Karpas-422 (cell line): ENCODE data around the gene VGF. TPM values are rescaled to one million over a fixed set of nuclear protein-coding genes. Genes with fewer than 3 reads are reported as not detected.
"Not testable (repeated sequence)": the region's sequence is repeated elsewhere in the genome, so short reads cannot be mapped to it uniquely, and the experiment has no call there.

ENCODE experiments used
- DNase-seq: peaks from one replicate; pipeline ENCODE4 v3.0.0-alpha.2; 2015
- H2AFZ ChIP-seq: fragments of 200-600 bp; sonication (generic); 2 replicates; pipeline ENCODE4 v1.6.1; 2014; ENCODE audit warnings: antibody characterized with exemption, low read length, mixed read lengths
- H3K27ac ChIP-seq: fragments of 200-600 bp; sonication (generic); 2 replicates; pipeline ENCODE4 v1.5.1; 2014; ENCODE audit warnings: mild to moderate bottlenecking, low read length, moderate library complexity
- H3K27me3 ChIP-seq: fragments of 200-600 bp; sonication (generic); 2 replicates; pipeline ENCODE4 v1.6.1; 2014; ENCODE audit warnings: low read length, mixed read lengths
- H3K36me3 ChIP-seq: fragments of 200-600 bp; sonication (generic); 2 replicates; pipeline ENCODE4 v1.6.1; 2014; ENCODE audit warnings: low read length, mixed read lengths; ENCODE audit not compliant: insufficient read depth
- H3K4me1 ChIP-seq: fragments of 200-600 bp; sonication (generic); 2 replicates; pipeline ENCODE4 v1.6.1; 2014; ENCODE audit warnings: mild to moderate bottlenecking, low read length, mixed read lengths
- H3K4me2 ChIP-seq: fragments of 200-600 bp; sonication (generic); 2 replicates; pipeline ENCODE4 v1.6.1; 2014; ENCODE audit warnings: low read length, low read depth, mild to moderate bottlenecking; ENCODE audit not compliant: poor library complexity, severe bottlenecking
- H3K4me3 ChIP-seq: fragments of 200-600 bp; sonication (generic); 2 replicates; pipeline ENCODE4 v1.5.1; 2014; ENCODE audit warnings: mild to moderate bottlenecking, antibody characterized with exemption, low read length, mixed read lengths
- H3K79me2 ChIP-seq: fragments of 200-600 bp; sonication (generic); 2 replicates; pipeline ENCODE4 v1.6.1; 2014; ENCODE audit warnings: mild to moderate bottlenecking, low read length, mixed read lengths
- H3K9ac ChIP-seq: fragments of 200-600 bp; sonication (generic); 2 replicates; pipeline ENCODE4 v1.6.0; 2014; ENCODE audit warnings: low read length
- H3K9me2 ChIP-seq: fragments of 200-600 bp; sonication (generic), shearing (Covaris generic); replicated peaks from 2 replicates; pipeline ENCODE4 v1.6.0; 2014; ENCODE audit warnings: mild to moderate bottlenecking, low read length, moderate library complexity; ENCODE audit not compliant: insufficient read depth
- H3K9me3 ChIP-seq: fragments of 300-700, 200-600 bp; sonication (generic); 2 replicates; pipeline ENCODE4 v1.6.1; 2014; ENCODE audit warnings: low read length, mixed read lengths
- H4K20me1 ChIP-seq: fragments of 200-600 bp; sonication (generic); 2 replicates; pipeline ENCODE4 v1.6.1; 2014; ENCODE audit warnings: mild to moderate bottlenecking, antibody characterized with exemption, low read length, low read depth; ENCODE audit not compliant: insufficient read depth
- total RNA-seq: library from RNA; depleted of rRNA; stranded (reverse); fragments of >200 nt; shearing (Covaris generic); gene quantifications from 2 replicates; pipeline ENCODE4 v1.2.3, GENCODE V29; 2014; ENCODE audit warnings: low replicate concordance

Gene VGF
- total RNA-seq, 1 experiment from 2014 or later: 0.86 TPM

DNA sequence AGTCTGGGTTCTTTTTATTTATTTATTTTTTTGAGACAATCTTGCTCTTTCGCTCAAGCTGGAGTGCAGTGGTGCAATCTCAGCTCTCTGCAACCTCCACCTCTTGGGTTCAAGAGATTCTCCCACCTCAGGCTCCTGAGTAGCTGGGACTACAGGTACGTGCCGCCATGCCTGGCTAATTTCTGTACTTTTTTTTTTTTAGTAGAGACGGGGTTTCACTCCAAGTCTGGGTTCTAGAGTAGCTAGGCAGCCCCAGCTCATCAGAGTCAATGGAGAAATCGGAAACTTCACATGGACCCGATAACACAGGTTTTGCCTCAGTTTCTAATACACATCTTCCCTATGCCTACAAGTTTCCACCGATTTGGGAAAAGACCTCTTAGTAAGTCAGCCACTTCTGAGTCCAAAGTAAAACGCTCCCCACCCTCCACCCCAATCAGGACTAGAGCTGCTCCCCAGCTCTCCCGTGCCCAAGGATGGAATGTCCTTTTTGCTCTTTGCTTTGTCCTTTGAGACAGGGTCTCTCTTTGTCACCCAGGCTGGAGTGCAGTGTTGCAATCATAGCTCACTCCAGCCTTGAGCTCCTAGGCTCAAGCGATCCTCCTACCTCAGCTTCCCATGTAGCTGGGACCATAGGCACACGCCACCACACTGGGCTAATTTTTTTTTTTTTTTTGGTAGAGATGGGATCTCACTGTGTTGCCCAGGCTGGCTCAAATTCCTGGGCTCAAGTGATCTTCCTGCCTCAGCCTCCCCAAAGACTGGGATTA, 42.3 kb downstream of the VGF start:
- H3K4me1 ChIP-seq: peaks cover 9% of the 10 kb centered on the region
- no peaks in the 10 kb centered on the region for H3K9me2 ChIP-seq
- no peaks in the 10 kb centered on the region for H3K36me3 ChIP-seq
- no peak overlapping the region for H3K9ac ChIP-seq
- no peaks in the 10 kb centered on the region for H4K20me1 ChIP-seq
- no peaks in the 10 kb centered on the region for H3K9me3 ChIP-seq
- H3K79me2 ChIP-seq: no peaks in the 10 kb centered on the region
- no peak overlapping the region for H3K4me3 ChIP-seq
- H3K27ac ChIP-seq: no peak overlapping the region
- H2AFZ ChIP-seq: no peak overlapping the region
- no peak for DNase-seq
- no peak overlapping the region for H3K4me2 ChIP-seq
- no peaks in the 10 kb centered on the region for H3K27me3 ChIP-seq

DNA sequence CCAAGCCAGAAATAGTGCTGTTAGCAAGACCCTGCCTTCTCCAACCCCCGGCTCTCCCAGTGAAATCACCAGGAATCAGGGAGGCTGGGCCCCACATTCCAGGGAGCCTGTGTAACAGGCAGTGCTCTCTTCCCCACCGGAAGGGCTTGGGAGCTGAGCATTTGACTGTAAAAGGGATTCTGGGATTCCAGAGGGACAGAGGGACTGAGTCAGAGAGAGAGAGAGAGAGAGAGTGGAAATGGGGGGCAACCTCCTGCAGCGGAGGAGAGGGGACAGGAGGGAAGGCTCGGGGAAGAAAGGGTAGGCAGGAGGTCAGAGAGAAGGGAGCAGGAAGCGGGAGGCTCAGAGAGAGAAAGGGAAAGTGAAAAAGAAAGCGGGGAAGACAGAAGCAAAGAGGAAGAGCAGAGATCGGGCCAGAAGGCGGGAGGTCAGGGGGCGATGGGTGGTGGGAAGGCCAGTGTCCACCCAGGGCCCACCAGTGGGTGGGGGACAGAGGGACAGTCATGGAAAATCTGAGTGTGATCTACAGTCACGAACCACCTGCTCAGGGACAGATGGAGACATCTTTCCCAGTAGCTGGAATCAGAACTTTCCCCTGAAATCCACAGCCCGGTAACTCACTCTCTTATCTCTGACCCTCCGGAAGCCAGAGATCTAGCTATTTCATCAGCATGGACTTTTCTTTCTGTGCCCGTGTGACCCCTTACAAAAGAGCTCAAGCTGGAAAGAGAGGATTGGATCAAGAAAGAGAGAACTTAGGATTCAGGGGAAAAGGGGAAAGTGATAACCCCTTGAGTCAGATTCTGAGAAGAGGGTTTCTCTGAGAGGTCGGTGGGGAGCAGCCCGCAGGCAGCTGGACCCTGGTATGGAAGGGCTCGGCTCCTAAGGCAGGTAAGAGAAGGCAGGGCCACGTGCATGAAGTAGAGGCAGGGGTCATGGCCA, 43.1 kb downstream of the VGF start:
- peaks cover 9% of the 10 kb centered on the region for H3K4me1 ChIP-seq
- no peaks in the 10 kb centered on the region for H3K36me3 ChIP-seq
- peak overlapping the region; percentile 27 for H3K9ac ChIP-seq
- H3K79me2 ChIP-seq: no peaks in the 10 kb centered on the region
- no peak for DNase-seq
- H4K20me1 ChIP-seq: no peaks in the 10 kb centered on the region
- H3K27me3 ChIP-seq: no peaks in the 10 kb centered on the region
- no peaks in the 10 kb centered on the region for H3K9me2 ChIP-seq
- H3K9me3 ChIP-seq: no peaks in the 10 kb centered on the region
- H2AFZ ChIP-seq: 0 out of 2 replicates have a peak overlapping the region, but pooled peaks have one; percentile 28
- no peak overlapping the region for H3K27ac ChIP-seq
- H3K4me3 ChIP-seq: no peak overlapping the region
- H3K4me2 ChIP-seq: peak overlapping the region; percentile 23

DNA sequence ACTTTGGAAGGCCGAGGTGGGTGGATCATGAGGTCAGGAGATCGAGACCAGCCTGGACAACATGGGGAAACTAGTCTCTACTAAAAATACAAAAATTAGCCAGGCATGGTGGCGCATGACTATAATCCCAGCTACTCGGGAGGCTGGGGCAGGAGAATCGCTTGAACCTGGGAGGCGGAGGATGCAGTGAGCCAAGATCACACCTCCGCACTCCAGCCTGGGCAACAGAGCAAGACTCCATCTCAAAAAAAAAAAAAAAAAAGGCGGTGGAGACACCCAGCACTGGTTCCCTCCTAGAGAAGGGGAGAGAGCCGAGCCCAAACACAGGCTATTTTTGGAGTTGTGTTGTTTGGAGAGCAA, 43.8 kb downstream of the VGF start:
- H3K4me3 ChIP-seq, H3K27ac ChIP-seq, H3K4me2 ChIP-seq, H3K79me2 ChIP-seq, H4K20me1 ChIP-seq, H3K9me2 ChIP-seq, H3K4me1 ChIP-seq, H3K9me3 ChIP-seq, H3K36me3 ChIP-seq, DNase-seq, H2AFZ ChIP-seq, H3K27me3 ChIP-seq, H3K9ac ChIP-seq: not testable (repeated sequence)

DNA sequence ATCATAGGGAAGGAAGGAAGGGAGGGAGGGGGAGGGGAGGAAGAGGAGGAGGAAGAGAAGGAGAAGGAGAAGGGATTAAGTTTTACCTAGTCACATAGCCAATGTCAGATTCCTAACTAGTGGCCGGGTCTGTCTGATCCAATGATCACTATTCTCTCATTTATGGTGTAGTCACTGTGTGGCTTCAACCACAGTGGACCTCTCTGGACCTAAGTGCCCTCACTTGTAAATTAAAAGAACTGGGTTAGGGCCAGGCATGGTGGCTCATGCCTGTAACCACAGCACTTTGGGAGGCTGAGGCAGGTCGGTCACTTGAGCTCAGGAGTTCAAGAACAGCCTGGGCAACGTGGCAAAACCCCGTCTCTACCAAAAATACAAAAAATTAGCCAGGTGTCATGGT, 45.1 kb downstream of the VGF start:
- H3K9ac ChIP-seq: no peak overlapping the region
- no peaks in the 10 kb centered on the region for H3K9me2 ChIP-seq
- H3K4me2 ChIP-seq: no peak overlapping the region
- no peak for DNase-seq
- H2AFZ ChIP-seq: no peak overlapping the region
- H3K27ac ChIP-seq: no peak overlapping the region
- no peaks in the 10 kb centered on the region for H3K79me2 ChIP-seq
- H4K20me1 ChIP-seq: no peaks in the 10 kb centered on the region
- no peak overlapping the region for H3K4me3 ChIP-seq
- H3K36me3 ChIP-seq: no peaks in the 10 kb centered on the region
- H3K4me1 ChIP-seq: no peaks in the 10 kb centered on the region
- H3K9me3 ChIP-seq: no peaks in the 10 kb centered on the region
- no peaks in the 10 kb centered on the region for H3K27me3 ChIP-seq

DNA sequence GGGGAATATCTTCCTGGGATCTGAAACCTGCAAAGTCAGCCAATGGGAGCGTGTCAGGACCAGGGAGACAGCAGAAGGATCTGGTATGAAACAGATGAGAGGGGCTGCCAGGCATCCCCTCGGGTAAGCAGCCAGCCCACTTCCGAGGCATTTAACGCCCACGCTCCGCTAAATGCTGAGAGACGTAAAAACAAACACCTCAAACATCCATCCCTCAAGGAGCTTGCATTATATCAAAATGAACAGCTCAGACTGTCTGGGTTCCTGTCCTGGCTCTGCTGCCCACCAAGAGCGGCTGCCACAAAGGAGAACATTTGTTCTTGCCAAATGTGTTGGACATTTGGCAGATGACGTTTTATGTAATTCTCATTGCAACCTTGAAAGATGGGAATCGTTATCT, 45.5 kb downstream of the VGF start:
- H3K36me3 ChIP-seq: no peaks in the 10 kb centered on the region
- H4K20me1 ChIP-seq: no peaks in the 10 kb centered on the region
- H3K4me2 ChIP-seq: no peak overlapping the region
- H3K4me1 ChIP-seq: no peaks in the 10 kb centered on the region
- no peaks in the 10 kb centered on the region for H3K27me3 ChIP-seq
- H3K4me3 ChIP-seq: no peak overlapping the region
- no peak overlapping the region for H2AFZ ChIP-seq
- H3K79me2 ChIP-seq: no peaks in the 10 kb centered on the region
- no peak for DNase-seq
- H3K9me2 ChIP-seq: no peaks in the 10 kb centered on the region
- H3K9me3 ChIP-seq: no peaks in the 10 kb centered on the region
- H3K9ac ChIP-seq: no peak overlapping the region
- no peak overlapping the region for H3K27ac ChIP-seq

DNA sequence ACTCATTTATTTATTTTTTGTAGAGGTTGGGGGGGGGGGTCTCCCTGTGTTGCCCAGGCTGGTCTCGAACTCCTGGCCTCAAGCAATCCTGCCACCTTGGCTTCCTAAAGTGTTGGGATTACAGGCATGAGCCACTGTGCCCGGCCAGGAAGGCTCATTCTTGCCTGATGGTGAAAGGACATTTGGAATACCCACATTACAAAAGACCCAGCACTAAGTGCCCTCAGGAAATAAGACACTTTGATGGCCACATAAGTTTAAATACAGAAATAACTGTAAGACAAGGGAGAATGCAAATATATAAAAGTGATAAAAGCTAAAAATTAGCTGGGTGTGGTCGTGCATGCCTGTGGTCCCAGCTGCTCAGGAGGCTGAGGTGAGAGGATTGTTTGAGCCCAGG, 46.5 kb downstream of the VGF start:
- Histone ChIP-seq H3K27me3 (no peaks in the 10 kb centered on the region), H3K36me3 (no peaks in the 10 kb centered on the region), H2AFZ (no peak overlapping the region), H4K20me1 (no peaks in the 10 kb centered on the region), H3K9ac (no peak overlapping the region), H3K4me2 (no peak overlapping the region), H3K9me2 (no peaks in the 10 kb centered on the region), H3K4me1 (no peaks in the 10 kb centered on the region), H3K27ac (no peak overlapping the region), H3K4me3 (no peak overlapping the region), H3K9me3 (no peaks in the 10 kb centered on the region), H3K79me2 (no peaks in the 10 kb centered on the region)
- DNase-seq: no peak

DNA sequence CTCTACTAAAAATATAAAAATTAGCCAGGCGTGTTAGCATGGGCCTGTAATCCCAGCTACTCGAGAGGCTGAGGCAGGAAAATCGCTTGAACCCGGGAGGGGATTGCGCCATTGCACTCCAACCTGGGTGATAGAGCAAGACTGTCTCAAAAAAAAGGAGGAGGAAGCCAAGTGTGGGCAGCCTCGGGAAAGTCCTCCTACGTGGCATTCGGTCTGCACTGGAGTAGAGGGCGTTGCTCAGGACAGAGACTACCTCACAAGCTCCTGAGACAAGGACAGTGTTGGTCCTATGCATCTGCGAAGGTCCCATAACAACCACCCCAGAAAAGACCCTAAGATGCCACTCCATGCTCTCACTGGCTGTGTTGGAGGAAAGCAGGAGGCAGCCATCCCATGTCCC, 48.5 kb downstream of the VGF start:
- no peak for DNase-seq
- no peak overlapping the region for H3K4me3 ChIP-seq
- H3K27me3 ChIP-seq: no peaks in the 10 kb centered on the region
- H3K4me2 ChIP-seq: no peak overlapping the region
- H3K9me2 ChIP-seq: no peaks in the 10 kb centered on the region
- no peaks in the 10 kb centered on the region for H3K36me3 ChIP-seq
- no peak overlapping the region for H3K9ac ChIP-seq
- H3K4me1 ChIP-seq: no peaks in the 10 kb centered on the region
- no peaks in the 10 kb centered on the region for H4K20me1 ChIP-seq
- H3K9me3 ChIP-seq: no peaks in the 10 kb centered on the region
- H2AFZ ChIP-seq: no peak overlapping the region
- H3K79me2 ChIP-seq: no peaks in the 10 kb centered on the region
- no peak overlapping the region for H3K27ac ChIP-seq

DNA sequence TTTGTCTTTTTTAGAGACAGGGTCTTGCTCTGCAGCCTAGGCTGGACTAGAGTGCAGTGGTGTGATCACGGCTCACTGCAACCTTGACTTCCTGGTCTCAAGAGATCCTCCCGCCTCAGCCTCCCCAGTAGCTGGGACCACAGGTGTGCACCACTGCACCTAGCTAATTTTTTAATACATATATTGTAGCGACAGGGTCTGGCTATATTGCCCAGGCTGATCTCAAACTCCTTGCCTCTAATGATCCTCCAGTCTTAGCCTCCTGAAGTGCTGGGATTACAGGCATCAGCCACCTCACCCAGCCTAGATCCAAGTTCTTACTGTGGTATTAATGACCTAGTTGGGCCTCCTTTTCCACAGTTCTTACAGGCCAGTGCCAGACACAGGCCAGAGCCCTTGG, 50.2 kb downstream of the VGF start:
- H3K4me1 ChIP-seq: no peaks in the 10 kb centered on the region
- H3K27me3 ChIP-seq: no peaks in the 10 kb centered on the region
- H3K36me3 ChIP-seq: no peaks in the 10 kb centered on the region
- H3K9me3 ChIP-seq: no peaks in the 10 kb centered on the region
- no peak overlapping the region for H3K9ac ChIP-seq
- no peaks in the 10 kb centered on the region for H3K79me2 ChIP-seq
- no peaks in the 10 kb centered on the region for H4K20me1 ChIP-seq
- no peaks in the 10 kb centered on the region for H3K9me2 ChIP-seq
- DNase-seq: no peak
- H3K4me2 ChIP-seq: no peak overlapping the region
- H3K27ac ChIP-seq: no peak overlapping the region
- no peak overlapping the region for H2AFZ ChIP-seq
- no peak overlapping the region for H3K4me3 ChIP-seq
